GM19240 (cell line): ENCODE data around the gene PLA2R1.
"Not testable (repeated sequence)": the region's sequence is repeated elsewhere in the genome, so short reads cannot be mapped to it uniquely, and the experiment has no call there.

ENCODE experiments used
- DNase-seq: peaks from one replicate; pipeline ENCODE4 v3.0.0; 2011; ENCODE audit warnings: low spot score; ENCODE audit not compliant: insufficient read length

The PLA2R1 gene

GRCh38 chr2:159984034-159984433, 78.4 kb downstream of the PLA2R1 start:
- no peak for DNase-seq

- DNase-seq, result no peak
These were observed 79.3 kb downstream of the PLA2R1 start for GRCh38 chr2:159982842-159983785.

- DNase-seq, result no peak
These were observed 80.1 kb downstream of the PLA2R1 start for GRCh38 chr2:159982270-159982669.

DNA sequence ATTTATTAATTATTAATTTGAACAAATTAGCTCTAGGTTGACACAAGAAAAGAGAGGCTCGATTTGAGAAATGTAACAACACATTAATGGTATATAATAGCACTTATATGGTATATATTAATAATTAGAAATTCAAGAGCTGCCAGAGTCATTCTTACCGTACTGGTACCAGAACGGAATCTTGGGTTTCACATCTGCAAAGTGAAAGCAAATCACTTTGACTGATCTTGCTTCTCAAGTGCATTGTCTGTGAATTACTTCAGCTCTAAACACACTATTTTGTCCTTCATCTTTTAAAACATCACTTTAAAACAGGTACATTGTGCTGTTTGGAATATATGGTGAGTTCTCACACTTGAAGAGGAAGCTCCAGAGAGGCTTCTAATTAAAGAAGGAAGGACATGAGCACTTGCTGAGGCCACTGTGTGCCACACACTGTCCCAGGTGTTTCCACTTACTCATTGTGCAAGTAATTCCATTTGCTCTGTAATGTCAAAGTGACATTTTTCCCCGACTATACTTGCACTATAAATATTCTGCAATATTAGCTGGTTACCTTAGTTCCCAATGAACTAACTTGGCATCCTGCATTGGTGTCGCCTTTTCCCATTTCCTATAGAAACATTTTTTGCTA, 85.8 kb downstream of the PLA2R1 start:
- DNase-seq, result no peak

DNA sequence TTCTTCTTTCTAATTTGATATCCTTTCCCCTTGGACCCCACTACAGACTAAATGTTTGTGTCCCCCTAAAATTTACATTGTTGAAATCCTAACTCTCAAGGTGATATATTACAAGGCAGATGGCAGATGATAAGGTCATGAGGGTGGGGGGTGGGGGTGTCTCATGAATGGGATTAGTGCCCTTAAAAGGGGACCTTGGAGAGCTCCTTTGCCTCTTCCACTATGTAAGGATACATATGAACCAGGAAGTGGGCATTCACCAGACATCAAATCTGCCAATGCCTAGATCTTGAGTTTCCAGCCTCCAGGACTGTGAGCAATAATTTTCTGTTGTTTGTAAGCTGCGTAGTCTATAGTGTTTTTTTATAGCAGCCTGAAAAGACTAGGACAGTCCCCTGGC, 89.1 kb downstream of the PLA2R1 start:
- DNase-seq, result no peak

- DNase-seq, result no peak
These were observed 90.9 kb downstream of the PLA2R1 start for GRCh38 chr2:159971365-159972152.

- not testable (repeated sequence) for DNase-seq
These were observed 91.9 kb downstream of the PLA2R1 start for GRCh38 chr2:159970548-159970947.

DNA sequence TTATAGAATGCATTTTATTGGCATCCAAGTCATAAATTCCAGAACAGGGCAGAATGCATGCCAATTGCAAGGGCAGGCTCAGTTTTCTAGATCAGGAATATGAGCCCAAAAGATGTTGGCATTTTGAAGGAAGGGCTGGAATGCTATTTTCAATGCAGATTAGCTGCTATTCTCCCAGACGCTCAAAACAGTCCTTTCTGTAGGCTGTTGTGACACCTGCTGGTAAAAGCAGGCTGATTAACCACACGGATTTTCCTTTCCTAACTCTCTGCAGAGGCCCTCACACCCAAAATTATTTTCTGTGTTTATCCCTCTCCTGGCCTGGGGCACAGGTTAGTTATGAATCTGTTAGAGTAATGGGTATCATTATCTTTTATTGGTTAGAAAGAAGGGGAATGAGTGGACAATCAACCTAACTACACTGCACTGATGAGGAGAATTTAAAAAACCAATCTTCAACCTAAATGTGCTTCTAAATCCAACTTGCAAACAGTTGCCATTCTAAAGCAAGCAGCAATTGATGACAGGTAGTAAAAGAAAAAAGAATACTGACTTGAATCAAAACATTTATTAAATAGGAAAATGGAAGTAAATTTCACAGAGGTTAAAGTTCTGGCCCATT, 94.0 kb downstream of the PLA2R1 start:
- no peak for DNase-seq

- DNase-seq, result no peak
These were observed 98.7 kb downstream of the PLA2R1 start for GRCh38 chr2:159963700-159964099.

- not testable (repeated sequence) for DNase-seq
These were observed 99.9 kb downstream of the PLA2R1 start for GRCh38 chr2:159962513-159962912.

- no peak for DNase-seq
These were observed 101.0 kb downstream of the PLA2R1 start for GRCh38 chr2:159961451-159961850.

- no peak for DNase-seq
These were observed 101.4 kb downstream of the PLA2R1 start for GRCh38 chr2:159961037-159961436.

DNA sequence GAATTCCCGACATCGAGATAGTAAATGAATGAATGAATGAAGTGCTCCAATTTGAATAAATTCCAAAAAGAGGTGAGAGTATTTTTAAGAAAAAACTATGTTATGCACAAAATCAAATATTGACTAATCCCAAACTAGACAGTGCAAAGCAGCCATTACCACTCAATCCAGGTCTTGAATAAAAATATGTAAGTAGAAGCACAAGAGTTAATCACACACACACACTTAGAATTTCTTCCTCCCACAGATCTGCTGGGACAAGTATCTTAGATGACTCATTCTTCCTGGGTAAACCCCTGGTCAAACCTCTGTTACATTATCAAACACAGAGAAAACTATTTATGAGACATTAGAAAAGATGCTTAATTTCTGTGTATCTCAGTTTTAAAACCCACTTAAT, 102.0 kb downstream of the PLA2R1 start:
- no peak for DNase-seq

- no peak for DNase-seq
These were observed 103.3 kb downstream of the PLA2R1 start for GRCh38 chr2:159959136-159959535.

DNA sequence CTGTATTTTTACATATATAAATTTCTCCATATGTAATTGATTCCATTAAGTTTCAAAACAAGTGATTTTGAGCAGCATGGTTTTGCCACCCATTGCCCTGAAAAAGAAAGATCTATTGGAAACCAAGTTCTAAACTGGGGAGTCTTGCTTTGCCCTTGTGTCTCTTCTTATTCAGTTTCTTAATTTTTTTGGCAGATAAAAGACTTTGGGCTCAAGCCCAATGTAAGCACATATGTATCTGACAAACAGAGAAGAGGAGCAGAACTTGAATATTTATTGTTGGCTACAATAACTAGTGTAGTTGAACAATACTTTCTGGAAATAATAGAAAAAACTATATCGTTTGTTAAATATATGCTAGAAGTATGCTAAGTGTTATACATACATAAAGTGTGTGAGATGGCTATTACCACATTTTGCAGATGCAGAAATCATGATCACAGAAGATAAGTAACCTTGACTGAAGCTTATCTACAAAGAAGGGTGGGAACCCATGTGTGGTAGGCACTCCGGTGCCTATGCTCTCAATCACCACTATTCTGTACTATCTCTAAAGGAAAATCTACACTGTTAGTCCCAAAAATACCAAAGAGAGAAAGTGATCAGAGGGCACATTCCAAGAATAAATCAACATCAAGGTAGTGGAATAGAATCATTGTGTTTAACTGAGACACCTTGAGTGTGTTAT, 109.1 kb downstream of the PLA2R1 start:
- no peak for DNase-seq

DNA sequence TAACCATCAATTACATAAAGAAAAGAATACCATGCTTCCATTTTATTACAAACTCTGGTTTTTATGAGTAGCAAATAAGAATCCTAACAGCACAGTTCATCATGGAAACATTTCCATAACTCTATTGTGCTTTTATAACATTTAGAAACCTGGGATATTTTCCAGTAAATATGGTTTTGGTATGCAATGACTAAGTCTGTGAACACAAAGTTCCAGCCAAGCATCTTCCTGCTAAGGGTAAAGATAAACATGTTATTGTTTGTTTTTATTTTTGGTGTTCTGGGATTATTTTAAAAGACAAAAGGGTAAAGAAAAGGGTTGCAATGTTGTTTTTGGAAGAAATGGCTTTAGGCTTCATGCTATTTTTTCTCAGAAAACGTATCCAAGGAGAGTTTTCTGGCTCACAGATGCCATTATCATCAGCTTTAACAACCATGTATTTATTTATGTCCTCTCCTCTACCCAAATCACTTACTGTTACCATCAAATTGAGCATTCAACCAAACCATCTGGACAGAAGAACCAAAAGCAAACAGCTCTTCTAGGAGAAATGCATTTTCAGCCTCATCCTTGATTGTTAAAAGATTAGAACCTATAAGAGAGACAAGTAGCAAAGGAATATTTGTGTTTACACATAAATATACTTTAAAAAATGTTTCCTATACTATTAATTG, 116.0 kb downstream of the PLA2R1 start:
- DNase-seq, result no peak

GRCh38 chr2:159944874-159945273, 117.5 kb downstream of the PLA2R1 start:
- DNase-seq, result no peak

DNA sequence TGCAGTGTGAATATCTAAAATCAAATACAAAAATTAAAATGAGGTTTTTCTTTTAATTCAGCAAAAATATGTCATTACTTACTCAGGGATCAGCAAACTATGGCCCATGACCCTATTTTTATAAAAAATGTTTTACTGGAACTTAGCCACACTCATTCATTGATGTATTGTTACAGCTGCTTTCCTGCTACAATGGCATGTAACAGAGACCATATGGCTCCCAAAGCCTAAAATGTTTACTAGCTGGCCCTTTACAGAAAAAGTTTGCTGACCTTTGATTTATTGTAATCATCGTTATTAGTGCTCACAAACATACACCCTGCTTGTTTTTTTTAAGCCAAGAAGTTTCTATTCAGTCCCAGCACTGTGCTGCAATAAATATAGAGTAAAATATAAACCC, 120.3 kb downstream of the PLA2R1 start:
- DNase-seq, result no peak

DNA sequence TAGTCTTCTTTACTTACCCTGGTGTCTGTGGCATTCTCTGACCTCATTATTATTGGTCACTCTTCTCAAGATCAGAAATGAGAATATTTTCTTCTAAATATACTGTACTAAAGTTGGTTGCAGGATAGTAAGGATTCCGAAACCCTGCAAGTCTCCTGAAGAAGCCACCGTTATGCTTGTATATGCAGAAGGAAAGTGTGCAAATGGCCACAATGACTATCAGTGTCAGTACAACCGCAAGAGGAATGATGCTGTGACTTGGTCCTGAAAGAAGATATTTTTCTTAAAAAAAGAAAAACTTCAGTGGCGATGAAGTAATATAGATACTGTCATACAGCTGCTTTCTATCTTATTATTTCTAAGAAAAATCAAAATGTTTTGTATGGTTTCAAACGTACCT, 120.7 kb downstream of the PLA2R1 start:
- DNase-seq, result no peak

DNA sequence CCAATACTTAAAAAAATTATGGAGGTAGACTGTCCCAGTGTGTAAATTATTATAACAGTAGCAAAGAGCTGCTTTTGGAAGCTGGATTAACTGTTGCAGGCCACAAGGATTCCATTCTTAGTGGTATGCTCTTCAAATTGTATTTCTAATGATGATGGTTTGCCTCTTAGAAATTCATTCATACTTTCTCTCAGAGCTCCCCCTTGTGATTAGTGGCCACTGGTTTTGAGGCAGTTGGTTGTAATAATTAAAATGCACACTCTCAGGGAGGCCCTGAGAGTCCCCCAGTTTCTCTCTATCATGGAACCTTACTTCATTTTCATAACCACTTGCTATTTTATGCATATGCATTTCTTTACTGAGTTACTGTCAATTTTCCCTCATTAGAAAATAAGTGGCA, 122.5 kb downstream of the PLA2R1 start:
- DNase-seq, result no peak
